ENCODE data around the gene TSPAN9.

Gene TSPAN9

GRCh38 chr12:3233797-3234196 is 156.6 kb downstream of the TSPAN9 start:
- no peak for DNase-seq

DNA sequence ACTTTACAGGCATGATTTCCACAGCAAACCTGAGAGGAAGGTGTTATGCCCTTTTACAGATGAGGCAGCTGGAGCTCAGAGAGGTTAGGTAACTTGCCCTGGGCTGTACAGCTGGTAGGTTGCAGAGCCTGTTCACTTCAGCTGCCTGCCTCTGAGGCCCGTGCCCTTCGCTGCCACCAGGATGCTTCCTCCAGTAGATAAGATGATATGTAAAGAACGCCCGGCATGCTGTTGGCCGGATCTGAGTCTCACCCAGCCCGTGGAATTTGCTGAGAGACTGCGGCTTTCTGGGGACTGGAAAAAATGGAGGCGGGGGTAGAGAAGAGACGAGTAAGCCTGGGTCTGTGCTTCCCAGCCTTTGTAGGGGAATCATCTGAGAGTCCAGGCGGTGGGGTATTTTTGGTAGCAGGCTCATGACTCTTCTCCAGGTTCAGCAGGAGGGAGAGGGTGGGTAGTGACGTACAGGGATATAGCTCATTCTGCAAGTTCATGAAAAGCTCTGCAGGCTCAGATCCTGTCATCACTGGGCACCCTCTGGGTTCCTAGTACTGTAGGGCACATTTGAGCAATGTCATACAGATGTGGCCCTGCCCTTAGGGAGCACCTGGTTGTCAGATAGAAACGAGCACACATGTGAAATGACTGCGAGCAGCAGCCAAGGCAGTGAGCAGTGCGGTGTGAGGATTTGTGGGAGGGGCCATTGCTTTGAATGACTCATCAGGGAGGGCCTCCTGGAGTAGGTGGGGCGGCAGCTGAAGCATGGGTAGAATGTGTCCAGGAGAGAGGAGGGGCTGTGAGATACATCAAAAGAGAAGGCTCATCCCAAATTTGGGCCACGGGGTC is 159.4 kb downstream of the TSPAN9 start:
- DNase-seq, result no peak

DNA sequence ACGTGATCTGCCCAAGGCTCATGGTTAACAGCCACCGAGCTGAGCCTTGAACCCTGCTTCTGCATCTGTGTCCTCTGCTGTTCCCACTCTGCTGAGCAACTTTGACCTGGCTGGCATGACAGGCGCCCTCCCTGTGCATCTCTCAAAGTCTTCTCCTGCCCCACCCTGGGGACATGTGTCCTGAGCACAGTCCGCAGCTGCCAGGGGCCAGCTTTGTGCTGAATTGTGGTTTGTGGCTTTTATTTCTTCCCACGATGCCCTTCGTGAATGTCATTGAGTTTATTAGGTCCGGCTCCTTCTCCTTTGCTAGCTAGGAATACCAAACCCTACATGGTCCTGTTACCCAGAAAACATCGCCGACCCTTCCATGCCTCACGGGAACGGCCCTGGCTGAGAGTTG is 161.0 kb downstream of the TSPAN9 start:
- no peak for DNase-seq

GRCh38 chr12:3241621-3242020 is 164.4 kb downstream of the TSPAN9 start:
- DNase-seq, result no peak

- DNase-seq, result no peak
These were observed 165.2 kb downstream of the TSPAN9 start for GRCh38 chr12:3242199-3242863.

DNA sequence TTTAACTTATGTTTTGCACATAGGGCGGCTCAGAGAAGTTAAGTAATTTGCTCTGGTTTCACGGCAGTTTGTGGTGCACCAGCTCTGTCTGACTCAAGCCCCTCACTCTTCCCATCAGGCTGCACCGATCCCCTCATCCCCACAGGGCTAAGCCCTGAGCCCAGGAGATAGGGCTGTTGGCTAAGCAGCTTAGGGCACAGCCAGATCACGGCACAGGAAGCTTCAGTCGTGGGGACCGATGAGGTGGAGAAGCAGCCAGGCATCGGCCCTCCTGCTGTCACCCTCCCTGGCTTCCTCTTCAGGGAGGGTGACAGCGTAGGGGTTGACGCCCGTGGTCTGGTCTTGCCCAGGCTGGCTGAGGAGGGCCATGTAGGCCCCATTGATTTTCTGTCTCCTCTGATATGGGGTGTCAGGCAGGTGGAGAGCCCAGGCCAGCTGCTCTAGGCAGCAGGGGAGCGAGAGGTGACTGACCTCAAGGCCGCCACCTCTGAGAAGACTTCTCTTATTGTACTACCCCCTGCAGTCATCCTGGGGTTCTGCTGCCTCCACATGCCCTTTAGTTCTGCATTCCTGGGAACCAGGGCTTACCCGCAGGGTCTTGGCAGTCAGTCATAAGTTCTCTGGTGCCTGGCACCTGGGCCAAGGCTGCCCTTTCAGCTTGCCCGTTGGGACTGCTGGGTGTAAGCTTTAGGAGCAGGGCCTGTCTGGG is 166.4 kb downstream of the TSPAN9 start:
- DNase-seq, result no peak

DNA sequence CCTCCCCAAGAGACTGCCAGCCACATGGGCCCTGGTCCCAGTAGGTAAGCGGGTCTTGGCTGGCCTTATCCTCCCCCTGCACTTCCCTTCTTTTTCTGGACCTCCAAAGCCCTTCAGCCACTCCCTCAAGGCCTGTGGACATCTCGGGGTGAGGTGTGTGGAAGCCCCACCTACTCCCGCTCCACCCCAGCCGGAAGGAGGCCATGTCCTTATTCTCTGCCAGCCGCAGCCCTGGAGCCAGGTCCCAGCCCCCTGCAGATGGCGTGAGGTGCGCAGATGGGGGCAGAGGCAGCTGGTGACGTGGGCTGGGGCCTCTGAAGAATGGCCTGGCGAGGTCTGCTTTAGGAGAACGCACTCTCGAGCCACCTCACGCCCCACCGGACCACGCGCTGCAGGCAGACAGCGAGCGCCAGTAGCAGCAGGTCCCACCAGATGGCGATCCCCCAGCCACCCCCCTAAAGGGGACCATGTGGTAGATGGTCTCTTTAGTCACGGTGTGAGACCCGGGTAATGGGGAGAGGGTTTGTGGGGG is 167.1 kb downstream of the TSPAN9 start:
- no peak for DNase-seq

GRCh38 chr12:3246253-3246652 is 169.1 kb downstream of the TSPAN9 start:
- DNase-seq, result no peak

DNA sequence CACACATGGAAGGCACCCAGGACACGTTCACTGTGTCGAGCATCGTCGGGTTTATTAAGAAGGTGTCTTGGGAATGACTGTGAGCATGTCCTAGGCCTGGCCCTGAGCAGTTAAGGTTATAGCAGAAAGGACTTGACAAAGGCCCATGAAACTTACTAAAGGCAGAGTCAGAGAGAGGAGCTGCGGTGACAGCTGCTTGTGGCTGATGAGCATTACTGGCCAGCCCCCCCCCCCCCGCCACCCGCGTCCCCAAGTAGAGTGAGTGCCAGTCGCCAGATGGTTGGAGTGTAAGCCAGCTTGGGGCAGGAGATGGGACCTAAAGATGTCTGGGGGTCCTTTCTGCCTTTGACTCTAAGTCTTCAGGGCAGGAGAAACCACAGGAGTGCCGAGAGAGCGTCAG is 169.9 kb downstream of the TSPAN9 start:
- no peak for DNase-seq

DNA sequence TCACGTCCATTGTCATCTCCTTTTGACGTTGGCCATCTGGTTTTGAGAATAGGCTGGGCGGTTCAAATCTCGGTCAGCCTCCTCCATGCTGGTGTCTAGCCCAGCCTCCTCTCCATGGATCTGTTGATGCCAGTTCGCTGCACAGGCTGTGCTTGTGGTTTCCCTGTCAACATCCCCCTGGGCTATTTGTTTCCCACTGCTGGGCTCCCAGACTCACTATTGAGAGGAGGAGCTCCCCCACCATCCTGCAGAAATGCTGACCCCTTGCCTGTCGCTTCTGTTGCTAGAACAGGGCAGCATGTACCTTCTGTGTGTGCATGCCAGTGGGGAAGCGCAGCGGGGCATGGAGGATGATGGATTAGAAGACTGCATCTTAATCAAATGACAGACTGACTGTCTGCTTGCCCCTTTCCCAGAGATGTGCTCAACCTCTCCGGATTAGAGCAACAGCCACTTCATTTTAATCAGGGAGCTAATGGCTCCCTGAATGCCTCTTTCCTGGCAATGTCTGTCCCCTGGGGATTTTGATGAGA is 170.5 kb downstream of the TSPAN9 start:
- no peak for DNase-seq

DNA sequence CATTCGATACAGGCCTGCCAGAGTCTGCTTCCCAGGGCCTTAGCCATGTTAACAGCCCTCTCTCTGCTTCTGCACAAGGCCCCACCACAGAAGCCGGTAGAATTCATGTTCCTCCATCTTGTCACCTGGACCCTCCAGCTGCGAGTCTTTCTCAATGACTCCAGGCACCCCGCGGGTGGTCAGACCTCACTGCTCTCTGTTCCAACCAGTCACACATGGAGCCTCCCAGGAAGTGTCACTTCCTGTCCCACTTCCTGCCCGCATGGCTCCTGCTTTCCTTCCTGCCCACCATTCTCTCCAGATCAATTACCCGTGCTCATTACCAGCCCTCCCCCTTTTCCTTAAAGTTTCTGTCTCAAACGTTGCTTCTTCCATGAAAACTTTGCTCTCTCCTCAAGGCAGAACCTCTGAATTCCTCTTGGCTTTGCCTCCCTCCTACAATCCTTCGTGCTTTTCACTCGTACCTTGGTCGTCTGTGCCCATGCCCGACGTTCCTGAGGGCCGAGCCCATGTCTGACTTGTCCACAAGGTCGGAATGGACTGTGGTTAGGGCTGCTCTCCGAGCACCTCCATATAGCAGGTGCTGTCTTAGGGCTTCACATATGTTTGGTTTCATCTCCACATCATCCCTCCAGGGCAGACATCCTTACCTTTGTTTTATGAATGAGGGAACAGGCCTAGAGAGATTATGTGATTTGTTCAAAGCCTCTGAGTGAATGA is 172.1 kb downstream of the TSPAN9 start:
- DNase-seq, result no peak

GRCh38 chr12:3250034-3250433 is 172.9 kb downstream of the TSPAN9 start:
- no peak for DNase-seq

DNA sequence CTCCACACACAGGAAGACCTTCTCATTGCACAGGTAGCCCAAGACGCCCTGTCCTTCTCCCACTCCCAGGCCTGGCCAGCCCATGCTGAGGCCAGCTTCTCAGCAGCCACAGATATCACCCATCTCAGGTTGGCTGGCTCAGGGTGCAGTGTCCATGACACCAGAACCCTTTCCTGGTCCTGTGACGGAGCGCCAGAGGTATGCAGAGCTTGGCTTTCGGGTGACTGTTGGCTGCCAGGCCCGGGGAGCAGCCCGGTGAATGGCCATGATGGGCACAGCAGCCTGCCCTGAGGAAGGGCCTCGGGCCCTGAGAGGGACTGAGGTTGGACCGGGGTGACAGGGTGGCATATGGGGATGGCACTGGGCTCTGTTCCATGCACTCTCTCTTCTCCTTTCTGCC is 173.4 kb downstream of the TSPAN9 start:
- no peak for DNase-seq

DNA sequence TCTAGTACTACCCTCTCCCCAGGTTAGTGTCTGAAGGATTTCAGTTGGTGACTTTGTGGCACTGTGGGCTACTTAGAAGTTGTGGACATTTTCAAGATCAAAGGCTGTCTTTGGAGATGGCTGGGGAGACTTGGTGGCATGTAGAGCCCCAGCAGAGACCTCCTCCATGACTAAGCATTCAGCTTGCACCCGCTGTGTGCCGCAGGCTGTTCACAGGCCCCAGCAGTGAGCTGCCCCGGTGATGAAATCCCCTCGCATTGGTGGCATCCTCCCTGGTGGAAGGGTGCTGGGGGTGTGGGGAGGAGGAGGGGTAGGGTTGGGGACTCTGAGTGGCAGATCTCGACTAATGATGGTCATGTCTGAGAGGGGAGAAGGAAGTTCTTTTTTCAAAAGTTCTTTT is 173.9 kb downstream of the TSPAN9 start:
- DNase-seq, result no peak

DNA sequence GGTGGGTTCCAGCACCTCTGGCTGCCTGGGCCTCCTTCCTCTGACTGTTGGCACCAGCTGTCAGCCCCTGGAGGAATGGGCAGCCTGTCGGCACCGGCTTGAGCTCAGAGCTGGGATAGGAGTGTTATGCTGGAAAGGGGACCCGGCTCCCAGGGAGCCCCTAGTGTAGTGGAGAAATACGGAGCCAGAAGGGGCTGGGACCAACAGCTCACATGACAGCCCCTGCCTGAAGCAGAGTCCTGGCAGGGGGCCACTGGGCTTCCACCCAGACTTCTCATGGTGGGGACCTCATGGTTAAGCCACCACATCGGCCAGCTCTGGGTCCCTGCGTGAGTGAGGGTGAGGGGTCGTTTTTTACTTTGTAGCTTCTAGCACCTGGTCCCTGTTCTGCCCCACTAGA is 174.5 kb downstream of the TSPAN9 start:
- DNase-seq, result no peak

DNA sequence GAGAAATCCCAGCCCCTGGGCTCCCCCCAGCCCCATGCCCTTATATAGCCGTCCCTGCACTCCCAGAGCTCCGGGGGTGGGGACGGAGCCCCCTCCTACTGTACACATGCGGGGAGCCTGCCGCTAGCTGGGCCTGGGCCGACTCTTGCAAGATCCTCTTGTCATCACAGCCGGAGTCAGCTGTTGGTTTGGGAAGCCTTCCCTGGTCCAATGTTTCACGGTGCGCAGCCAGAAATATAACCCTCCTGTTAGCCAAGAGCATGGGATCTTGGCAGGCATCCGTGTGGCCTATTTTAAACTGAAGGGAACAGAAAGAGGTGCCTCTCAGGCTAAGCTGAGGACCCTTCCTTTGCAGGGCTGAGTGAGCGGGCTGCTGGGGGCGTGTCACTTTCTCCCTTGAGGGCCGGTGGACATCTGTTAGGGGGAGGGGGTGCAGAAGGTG is 175.3 kb downstream of the TSPAN9 start:
- no peak for DNase-seq

- DNase-seq, result no peak
These were observed 176.6 kb downstream of the TSPAN9 start for GRCh38 chr12:3253682-3254275.

DNA sequence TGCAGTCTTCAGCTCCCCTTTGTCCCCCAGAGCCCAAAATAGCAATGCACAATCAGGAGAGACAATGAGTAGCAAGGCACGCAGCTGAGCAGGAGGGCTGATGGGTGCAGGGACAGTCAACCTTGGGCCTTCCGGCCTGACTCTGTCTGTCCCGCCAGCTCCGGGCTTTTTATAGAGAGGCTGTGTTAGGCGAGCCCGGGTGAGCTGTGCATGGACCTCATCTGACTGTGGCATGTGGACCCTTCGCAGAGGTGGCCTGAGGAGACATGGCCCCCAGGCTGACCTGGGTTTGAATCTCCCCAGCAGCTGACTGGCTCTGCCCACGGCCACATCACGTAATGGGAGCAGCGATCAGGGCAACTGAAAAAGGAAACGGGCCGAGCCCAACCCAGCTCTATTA is 177.9 kb downstream of the TSPAN9 start:
- no peak for DNase-seq

GRCh38 chr12:3256103-3256631 is 179.0 kb downstream of the TSPAN9 start:
- no peak for DNase-seq

- no peak for DNase-seq
These were observed 180.2 kb downstream of the TSPAN9 start for GRCh38 chr12:3257411-3257810.

DNA sequence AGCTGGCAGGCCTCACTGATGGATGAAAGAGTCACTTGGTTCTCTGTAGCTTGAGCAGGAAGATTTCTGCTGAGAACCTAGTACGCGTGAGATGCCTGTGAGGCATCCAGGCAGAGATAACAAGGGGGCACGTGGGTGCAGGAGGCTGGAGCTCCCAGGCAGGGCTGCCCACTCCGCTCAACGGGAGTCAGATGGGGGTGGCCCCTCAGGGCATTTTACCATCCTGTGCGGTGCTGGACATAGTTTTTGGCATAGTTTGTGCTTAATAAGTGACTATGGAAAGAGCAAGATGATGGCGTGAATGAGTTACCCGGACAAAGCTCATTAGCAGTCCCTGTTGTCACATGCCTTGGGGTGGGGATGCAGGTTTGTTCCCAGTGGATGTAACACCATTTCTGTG is 182.8 kb downstream of the TSPAN9 start:
- DNase-seq, result no peak

DNA sequence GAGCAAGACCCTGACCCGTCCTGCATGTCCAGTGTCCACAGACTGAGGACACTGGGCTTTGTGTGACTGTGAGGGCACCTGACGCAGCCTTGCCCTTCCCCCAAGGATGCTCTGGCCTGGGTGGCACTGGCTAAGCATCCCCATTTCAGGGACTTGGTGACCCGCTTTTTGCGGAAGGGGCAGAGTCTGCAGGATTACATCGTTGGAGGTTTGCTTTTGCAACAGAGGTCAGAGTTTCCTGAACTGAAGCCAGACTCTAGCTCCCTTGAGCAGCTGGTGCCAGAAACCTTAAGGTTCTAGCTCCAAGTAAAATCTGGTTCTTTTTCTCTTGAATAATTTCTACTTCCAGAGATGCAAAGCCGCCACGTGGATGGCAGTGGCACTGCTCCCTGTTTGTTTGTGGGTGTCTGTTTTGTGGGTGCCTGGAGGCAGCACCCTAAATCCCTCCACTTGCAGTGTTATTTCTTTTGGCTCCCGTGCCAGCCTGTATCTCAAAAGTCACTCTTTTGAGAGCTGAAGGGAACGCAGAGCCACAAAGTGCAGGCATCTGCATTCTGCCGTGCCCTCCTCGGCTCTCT is 184.7 kb downstream of the TSPAN9 start:
- DNase-seq, result no peak
